Measurements from ENCODE around the gene FRMD5. TPM values are rescaled to one million over a fixed set of nuclear protein-coding genes. Genes with fewer than 3 reads are reported as not detected.
"Not testable (repeated sequence)": the region's sequence is repeated elsewhere in the genome, so short reads cannot be mapped to it uniquely, and the experiment has no call there.

Gene FRMD5
- total RNA-seq: 1 to 10 TPM; 1.8 to 2.3 (median 1.9) TPM
- long read RNA-seq, donor 1: 0 reads
- long read RNA-seq, donor 2: 0 reads

- Histone ChIP-seq H3K4me3 (peak within 1 kb of the TSS; percentile 17), H3K36me3 (ENCODE audit: low read depth) (no peaks in the 10 kb centered on the region), H3K9me3 (no peaks in the 10 kb centered on the region), H3K4me1 (ENCODE audit: low read depth) (peaks cover 10% of the 10 kb centered on the region)
- DNase-seq (peak; percentile 89 to 93 (median 91)), ATAC-seq (peak; percentile 96)
- intact Hi-C loops (cut with DNase I, micrococcal nuclease): no loop called here
- peak; percentile 21 for TF ChIP-seq CTCF (IDR thresholded peaks at IDR 0.05)
These were observed at the start of gene FRMD5 for GRCh38 chr15:44195151-44195740. Gene FRMD5, minus strand, starts transcription at chr15:44195271.

GRCh38 chr15:44243829-44244228 is 48.8 kb upstream of the FRMD5 start:
- intact Hi-C loops (cut with DNase I, micrococcal nuclease): no loop called here
- DNase-seq: no peak
- ATAC-seq: no peak
- TF ChIP-seq CTCF (IDR thresholded peaks at IDR 0.05): no peak
- Histone ChIP-seq H3K9me3 (no peaks in the 10 kb centered on the region), H3K36me3 (ENCODE audit: low read depth) (no peaks in the 10 kb centered on the region), H3K4me3 (no peak overlapping the region), H3K4me1 (ENCODE audit: low read depth) (no peaks in the 10 kb centered on the region)

- DNase-seq: no peak
- intact Hi-C loops (cut with DNase I, micrococcal nuclease): no loop called here
These were observed 48.1 kb upstream of the FRMD5 start for GRCh38 chr15:44243141-44243540.

GRCh38 chr15:44231842-44232241 is 36.8 kb upstream of the FRMD5 start:
- intact Hi-C loops (cut with DNase I, micrococcal nuclease): no loop called here
- Histone ChIP-seq H3K36me3 (ENCODE audit: low read depth) (no peaks in the 10 kb centered on the region), H3K4me3 (no peak overlapping the region), H3K9me3 (no peaks in the 10 kb centered on the region), H3K4me1 (ENCODE audit: low read depth) (no peaks in the 10 kb centered on the region)
- no peak for DNase-seq
- TF ChIP-seq CTCF (IDR thresholded peaks at IDR 0.05): no peak
- no peak for ATAC-seq

More at GRCh38 chr15:44243141-44243540, 48.1 kb upstream of the FRMD5 start:
- Histone ChIP-seq H3K4me3 (no peak overlapping the region), H3K4me1 (ENCODE audit: low read depth) (no peaks in the 10 kb centered on the region), H3K36me3 (ENCODE audit: low read depth) (no peaks in the 10 kb centered on the region), H3K9me3 (no peaks in the 10 kb centered on the region)
- TF ChIP-seq CTCF (IDR thresholded peaks at IDR 0.05): no peak
- no peak for ATAC-seq

- ATAC-seq; H3K36me3 ChIP-seq (ENCODE audit: low read depth); DNase-seq; H3K4me3 ChIP-seq; H3K4me1 ChIP-seq (ENCODE audit: low read depth); intact Hi-C loops (cut with DNase I, micrococcal nuclease); H3K9me3 ChIP-seq: not testable (repeated sequence)
These were observed 34.2 kb upstream of the FRMD5 start for GRCh38 chr15:44229301-44229700.

GRCh38 chr15:44227584-44227983 is 32.5 kb upstream of the FRMD5 start:
- H3K36me3 ChIP-seq (ENCODE audit: low read depth): no peaks in the 10 kb centered on the region
- TF ChIP-seq CTCF (IDR thresholded peaks at IDR 0.05): no peak
- DNase-seq (no peak), ATAC-seq (no peak)
- no peaks in the 10 kb centered on the region for H3K4me1 ChIP-seq (ENCODE audit: low read depth)
- H3K4me3 ChIP-seq: no peak overlapping the region
- intact Hi-C loops (cut with DNase I, micrococcal nuclease): no loop called here
- H3K9me3 ChIP-seq: no peaks in the 10 kb centered on the region

- DNase-seq; H3K36me3 ChIP-seq (ENCODE audit: low read depth); ATAC-seq; H3K9me3 ChIP-seq; H3K4me1 ChIP-seq (ENCODE audit: low read depth); intact Hi-C loops (cut with DNase I, micrococcal nuclease); H3K4me3 ChIP-seq: not testable (repeated sequence)
These were observed 31.9 kb upstream of the FRMD5 start for GRCh38 chr15:44227001-44227400.
